ELF-1 (cell line): ENCODE results near the gene SNAPC4.

Source experiments
- DNase-seq: peaks from one replicate; pipeline ENCODE4 v3.0.0-alpha.2; 2016; ENCODE audit warnings: low read depth, low spot score

Gene SNAPC4

GRCh38 chr9:136372561-136373299 lies 27.2 kb downstream of the SNAPC4 start:
- peak; percentile 76 for DNase-seq

GRCh38 chr9:136372006-136372405 lies 28.0 kb downstream of the SNAPC4 start:
- DNase-seq, result no peak

- DNase-seq, result no peak
These were observed 28.5 kb downstream of the SNAPC4 start for GRCh38 chr9:136371533-136371880.

GRCh38 chr9:136370687-136371532 lies 29.1 kb downstream of the SNAPC4 start:
- no peak for DNase-seq

GRCh38 chr9:136370037-136370436 lies 29.9 kb downstream of the SNAPC4 start:
- no peak for DNase-seq

GRCh38 chr9:136368190-136368589 lies 31.8 kb downstream of the SNAPC4 start:
- DNase-seq, result no peak

GRCh38 chr9:136367296-136368145 lies 32.4 kb downstream of the SNAPC4 start:
- no peak for DNase-seq

- DNase-seq, result no peak
These were observed 33.1 kb downstream of the SNAPC4 start for GRCh38 chr9:136366826-136367225.

GRCh38 chr9:136365775-136366222 lies 34.2 kb downstream of the SNAPC4 start:
- DNase-seq, result no peak

- DNase-seq, result no peak
These were observed 34.8 kb downstream of the SNAPC4 start for GRCh38 chr9:136364942-136365774.

- DNase-seq, result peak; percentile 57
These were observed 35.8 kb downstream of the SNAPC4 start for GRCh38 chr9:136363949-136364748.

GRCh38 chr9:136363106-136363948 lies 36.6 kb downstream of the SNAPC4 start, which contains the start of gene DNLZ:
DNLZ (minus strand) TSS chr9:136363744; CDS start chr9:136363714, 30 bp downstream.
- peak; percentile 91 for DNase-seq

GRCh38 chr9:136362450-136362784 lies 37.6 kb downstream of the SNAPC4 start:
- DNase-seq, result no peak

- DNase-seq, result no peak
These were observed 38.1 kb downstream of the SNAPC4 start for GRCh38 chr9:136361754-136362449.

- DNase-seq, result no peak
These were observed 38.8 kb downstream of the SNAPC4 start for GRCh38 chr9:136361047-136361753.

- DNase-seq, result no peak
These were observed 39.9 kb downstream of the SNAPC4 start for GRCh38 chr9:136359774-136360718.

GRCh38 chr9:136358888-136359287 lies 41.1 kb downstream of the SNAPC4 start:
- no peak for DNase-seq
